Stimulated activated CD4-positive, alpha-beta T cell treated with anti-CD3 and anti-CD28 coated beads, Interleukin-2, amount 100 ng/mL, for 4 hours (primary cell): ENCODE measurements around the gene EP300.
A peak's percentile ranks its signal among the peaks of the same experiment; 100 is the strongest.
"Not testable (repeated sequence)": the region's sequence is repeated elsewhere in the genome, so short reads cannot be mapped to it uniquely, and the experiment has no call there.

Experiments used
- DNase-seq: peaks from one replicate; pipeline ENCODE4 v3.0.0-alpha.2; 2020; ENCODE audit warnings: low read depth

The EP300 gene

DNA sequence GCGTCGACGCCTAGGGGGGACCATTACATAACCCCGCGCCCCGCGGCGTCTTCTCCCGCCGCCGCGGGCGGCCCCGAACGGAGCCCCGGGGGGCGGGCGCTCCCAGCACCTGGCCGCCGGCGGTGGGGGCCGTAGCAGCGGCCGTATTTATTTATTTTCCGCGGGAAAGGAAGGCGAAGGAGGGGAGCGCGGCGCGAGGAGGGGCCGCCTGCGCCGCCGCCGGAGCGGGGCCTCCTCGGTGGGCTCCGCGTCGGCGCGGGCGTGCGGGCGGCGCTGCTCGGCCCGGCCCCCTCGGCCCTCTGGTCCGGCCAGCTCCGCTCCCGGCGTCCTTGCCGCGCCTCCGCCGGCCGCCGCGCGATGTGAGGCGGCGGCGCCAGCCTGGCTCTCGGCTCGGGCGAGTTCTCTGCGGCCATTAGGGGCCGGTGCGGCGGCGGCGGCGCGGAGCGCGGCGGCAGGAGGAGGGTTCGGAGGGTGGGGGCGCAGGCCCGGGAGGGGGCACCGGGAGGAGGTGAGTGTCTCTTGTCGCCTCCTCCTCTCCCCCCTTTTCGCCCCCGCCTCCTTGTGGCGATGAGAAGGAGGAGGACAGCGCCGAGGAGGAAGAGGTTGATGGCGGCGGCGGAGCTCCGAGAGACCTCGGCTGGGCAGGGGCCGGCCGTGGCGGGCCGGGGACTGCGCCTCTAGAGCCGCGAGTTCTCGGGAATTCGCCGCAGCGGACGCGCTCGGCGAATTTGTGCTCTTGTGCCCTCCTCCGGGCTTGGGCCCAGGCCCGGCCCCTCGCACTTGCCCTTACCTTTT, at the start of gene EP300:
TSS of gene EP300 (plus strand) at position 570 of the 795 bp plus-strand sequence. CDS start 413 bp downstream, outside the sequence.
- DNase-seq, result peak; percentile 83

DNA sequence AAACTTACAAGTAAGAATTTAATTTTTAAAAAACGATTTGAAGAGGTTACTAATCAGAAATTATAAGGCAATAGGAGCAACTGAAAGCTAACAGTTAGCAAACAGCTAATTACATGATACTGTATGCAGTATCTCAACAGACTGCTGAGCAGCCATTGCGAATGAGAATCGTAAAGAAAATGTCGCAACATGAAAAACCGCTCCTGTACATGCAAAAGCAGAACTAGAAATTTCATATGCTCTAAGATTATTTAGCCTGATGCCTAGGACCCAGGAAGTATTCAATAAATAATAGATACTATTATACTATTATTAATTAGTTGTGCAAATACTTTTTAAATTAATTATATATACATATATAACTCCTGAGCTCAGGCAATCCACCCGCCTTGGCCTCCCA, 48.7 kb upstream of the EP300 start:
- DNase-seq, result no peak

DNA sequence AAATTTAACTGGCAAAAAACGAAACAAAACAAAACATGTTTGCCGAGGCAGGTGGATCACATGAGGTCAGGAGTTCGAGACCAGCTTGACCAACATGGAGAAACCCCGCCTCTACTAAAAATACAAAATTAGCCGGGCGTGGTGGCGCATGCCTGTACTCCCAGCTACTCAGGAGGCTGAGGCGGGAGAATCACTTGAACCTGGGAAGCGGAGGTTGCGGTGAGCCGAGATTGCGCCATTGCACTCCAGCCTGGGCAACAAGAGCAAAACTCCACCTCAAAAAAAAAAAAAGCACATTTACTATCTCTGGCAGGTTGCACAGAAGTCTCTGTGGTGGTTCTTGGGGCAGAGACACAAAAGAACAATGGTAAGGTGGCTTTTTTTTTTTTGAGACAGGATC, 46.8 kb upstream of the EP300 start:
- DNase-seq, result not testable (repeated sequence)

DNA sequence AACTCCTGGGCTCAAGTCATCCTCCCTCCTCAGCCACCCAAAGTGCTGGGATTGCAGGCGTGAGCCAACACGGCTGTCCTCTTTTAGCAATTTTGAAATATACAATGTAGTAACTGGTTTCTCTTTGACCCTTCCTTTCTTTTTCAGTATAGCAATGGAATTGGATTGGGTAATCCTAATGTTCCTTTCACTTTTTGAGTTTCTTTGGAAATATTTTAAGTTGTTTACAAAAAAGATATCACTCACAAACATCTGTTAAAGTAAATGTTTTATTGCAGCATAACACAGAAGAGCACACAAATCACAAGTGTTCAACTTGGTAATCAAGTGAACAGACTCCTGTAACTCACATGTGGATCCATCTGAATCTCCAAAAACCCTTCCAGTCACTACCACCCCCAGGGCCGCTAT, 44.6 kb upstream of the EP300 start:
- no peak for DNase-seq

DNA sequence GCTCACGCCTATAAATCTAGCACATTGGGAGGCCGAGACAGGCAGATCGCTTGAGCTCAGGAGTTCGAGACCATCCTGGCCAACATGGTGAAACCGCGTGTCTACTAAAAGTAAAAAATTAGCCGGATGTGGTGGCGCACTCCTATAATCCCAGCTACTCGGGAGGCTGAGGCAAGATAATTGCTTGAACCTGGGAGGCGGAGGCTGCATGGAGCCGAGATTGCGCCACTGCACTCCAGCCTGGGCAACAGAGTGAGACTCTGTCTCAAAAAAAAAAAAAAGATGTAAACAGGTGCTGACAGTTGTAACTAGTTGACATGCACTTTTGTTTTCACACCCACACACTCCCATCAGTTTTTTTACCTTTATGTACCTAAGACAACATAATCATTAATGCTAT, 44.0 kb upstream of the EP300 start:
- not testable (repeated sequence) for DNase-seq

DNA sequence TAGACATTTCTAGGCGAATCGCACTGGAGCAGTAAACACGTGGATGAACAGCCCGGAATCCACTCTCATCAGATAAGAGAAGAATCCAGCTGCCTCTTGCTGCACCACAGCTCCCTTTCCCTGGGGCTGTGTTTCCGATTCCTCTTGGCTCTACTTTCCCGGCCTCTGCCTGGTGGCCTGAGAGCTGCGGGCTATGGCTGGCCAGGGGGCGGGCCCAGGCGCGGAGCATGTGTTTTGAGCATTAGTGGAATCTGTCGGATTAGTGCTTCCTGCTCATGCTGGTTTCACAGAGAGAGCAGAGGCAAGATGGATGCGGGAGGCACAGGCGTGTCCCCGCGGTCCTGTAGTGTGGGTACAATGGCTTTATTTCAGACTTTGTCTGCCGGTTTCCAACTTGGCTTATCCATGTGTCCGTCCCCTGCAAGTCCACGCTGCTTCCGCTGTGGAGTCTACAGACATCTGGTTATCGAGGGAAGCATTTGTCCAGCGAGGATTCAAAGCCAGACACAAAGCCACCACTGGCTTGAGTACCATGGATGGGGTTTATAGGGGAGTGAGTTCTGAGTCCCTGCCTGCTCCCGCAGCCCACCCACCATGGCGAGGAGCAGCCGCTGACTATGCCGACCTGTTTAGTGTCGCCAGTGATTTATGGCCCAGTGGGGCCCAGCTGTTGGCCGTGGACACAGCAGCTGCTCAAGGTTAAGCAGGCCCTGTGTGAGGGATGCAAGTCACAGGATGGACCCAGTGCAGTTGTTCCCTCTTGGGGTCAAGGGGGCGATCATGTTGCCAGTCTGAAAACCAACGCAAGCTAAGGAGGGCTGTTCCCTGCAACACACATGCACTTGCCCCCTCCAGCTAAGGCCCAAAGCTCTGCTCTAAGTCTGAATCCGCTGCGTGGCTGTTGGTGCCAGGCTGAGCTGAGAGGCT, 43.3 kb upstream of the EP300 start:
- no peak for DNase-seq

DNA sequence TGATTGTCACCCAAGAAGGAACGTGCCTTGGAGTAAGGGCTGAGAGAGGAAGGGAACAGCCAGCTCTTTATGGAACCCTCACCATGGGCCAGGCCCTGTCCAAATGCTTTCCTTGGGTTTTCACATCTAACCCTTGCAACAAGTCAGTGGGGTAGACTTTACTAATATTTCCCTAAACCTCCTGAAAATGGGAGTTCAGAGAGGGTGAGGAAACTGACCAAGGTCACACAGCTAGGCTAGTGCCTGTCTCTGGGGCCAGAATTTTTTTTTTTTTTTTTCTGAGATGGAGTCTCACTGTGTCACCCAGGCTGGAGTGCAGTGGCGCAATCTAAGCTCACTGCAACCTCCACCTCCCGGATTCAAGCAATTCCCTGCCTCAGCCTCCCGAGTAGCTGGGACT, 42.6 kb upstream of the EP300 start:
- not testable (repeated sequence) for DNase-seq

DNA sequence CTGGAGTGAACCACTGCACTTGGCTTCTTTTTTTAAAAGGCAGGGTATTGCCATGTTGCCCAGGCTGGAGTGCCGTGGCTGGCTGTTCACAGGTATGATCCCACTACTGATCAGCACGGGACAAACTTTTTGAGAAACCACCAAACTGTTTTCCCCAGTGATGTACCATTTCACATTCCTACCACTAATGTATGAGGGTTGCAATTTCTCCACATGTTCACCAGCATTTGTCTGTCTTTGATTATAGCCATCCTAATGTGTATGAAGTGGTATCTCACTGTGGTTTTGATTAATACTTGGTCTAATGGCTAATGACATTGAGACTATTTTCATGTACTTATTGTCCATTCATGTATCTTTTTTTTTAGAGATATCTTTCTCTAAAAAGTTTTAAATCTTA, 41.5 kb upstream of the EP300 start:
- DNase-seq, result no peak

DNA sequence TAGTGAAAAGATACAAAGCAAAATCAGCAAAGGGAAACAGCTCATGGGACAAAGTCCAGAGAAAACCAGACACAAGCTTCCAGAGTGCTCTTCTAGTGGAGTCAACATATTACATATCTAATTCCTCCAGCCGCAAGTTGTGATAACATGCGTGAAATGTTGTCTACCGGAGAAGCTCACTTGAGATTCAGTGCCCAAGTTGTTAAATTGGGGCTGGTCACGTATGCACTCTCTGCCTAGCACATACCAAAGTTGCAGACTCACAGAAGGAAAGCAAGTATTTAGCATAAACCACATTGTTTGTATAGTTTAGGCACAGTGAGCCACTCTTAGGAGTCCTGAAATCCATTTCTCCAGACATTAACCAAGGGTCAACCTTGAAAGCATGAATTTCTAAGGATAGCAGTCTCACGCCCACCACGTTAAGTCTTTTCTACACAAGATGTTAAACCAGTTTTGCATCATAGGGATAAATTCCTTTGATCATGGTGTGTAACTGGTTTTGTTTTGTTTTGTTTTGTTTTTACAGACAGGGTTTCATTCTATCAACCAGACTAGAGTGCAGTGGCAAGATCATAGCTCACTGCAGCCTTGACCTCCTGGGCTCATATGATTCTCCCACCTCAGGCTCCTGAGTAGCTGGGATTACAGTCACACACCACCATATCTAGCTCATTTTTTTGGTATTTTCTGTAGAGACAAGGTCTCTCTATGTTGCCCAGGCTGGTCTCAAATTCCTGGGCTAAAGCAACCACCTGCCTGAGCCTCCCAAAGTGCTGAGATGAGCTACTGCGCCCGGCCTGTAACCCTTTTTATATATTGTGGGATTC, 39.5 kb upstream of the EP300 start:
- DNase-seq, result no peak

DNA sequence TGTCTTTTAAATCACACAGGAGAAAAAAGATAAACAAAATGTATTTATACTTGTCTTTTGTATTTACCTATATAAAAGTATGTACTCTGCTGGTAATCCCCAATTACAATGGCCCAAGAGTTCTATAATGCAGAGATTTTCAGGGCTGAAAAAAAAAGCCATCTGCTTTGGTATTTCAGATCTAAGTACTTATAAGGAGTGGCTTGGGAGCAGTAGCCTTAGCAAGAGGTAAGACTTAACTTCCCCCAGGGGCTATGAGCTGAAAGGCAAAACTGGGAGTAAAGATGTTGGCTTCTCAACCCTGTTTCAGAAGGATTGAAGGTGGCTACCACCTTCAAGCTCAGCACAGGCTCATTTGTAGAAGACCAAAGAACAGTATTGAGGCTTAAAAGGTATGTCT, 35.3 kb upstream of the EP300 start:
- no peak for DNase-seq

DNA sequence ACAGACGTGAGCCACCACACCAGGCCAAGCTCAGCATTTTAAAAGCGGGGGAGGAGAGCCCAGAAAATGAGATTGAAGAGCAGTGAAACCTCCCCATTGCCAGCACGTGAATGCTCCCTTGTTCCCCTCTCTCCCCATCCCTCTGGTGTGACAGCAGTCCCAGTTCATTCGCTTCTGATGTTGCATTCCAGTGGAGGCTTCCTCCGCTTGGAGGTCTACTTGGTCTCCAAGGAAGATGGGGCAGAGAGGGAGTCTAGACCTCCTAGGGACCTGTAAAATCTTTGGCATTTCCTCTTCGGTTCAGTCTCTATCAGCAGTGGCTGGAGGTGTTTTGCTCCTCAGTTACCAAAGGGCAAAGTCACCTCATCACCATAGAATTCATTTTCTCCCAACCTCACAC, 30.2 kb upstream of the EP300 start:
- DNase-seq, result no peak

DNA sequence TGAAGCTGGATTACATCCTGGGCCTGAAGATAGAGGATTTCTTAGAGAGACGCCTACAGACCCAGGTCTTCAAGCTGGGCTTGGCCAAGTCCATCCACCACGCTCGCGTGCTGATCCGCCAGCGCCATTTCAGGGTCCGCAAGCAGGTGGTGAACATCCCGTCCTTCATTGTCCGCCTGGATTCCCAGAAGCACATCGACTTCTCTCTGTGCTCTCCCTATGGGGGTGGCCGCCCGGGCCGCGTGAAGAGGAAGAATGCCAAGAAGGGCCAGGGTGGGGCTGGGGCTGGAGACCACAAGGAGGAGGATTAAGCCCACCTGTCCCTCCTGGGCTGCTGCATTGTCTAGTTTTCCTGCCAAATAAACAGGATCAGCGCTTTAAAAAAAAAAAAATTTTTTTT, 28.1 kb upstream of the EP300 start:
- not testable (repeated sequence) for DNase-seq

DNA sequence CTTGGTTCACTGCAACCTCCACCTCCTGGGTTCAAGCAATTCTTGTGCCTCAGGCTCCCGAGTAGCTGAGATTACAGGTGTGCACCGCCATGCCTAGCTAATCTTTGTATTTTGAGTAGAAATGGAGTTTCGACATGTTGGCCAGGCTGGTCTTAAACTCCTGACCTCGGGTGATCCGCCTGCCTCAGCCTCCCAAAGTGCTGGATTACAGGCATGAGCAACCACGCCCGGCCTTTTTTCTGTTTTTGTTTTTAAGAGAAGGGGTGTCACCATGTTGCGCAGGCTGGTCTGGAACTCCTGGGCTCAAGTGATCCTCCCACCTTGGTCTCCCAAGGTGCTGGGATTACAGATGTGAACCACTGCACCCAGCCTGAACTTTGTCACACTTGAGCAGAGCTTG, 26.1 kb upstream of the EP300 start:
- DNase-seq, result not testable (repeated sequence)

DNA sequence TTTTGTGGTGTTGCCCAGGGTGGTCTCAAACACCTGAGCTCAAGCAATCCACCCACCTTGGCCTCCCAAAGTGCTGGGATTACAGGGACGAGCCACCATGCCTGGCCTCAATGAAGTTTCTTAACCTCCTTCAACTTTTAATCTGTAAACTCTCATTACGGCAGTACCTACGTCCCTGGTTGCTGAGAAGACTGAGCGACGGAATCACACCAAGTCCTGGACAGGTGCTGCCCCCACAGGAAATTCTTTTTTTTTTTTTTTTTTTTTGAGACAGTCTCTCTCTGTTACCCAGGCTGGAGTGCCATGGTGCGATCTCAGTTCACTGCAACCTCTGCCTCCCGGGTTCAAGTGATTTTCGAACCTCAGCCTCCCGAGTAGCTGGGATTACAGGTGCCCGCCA, 24.4 kb upstream of the EP300 start:
- DNase-seq, result not testable (repeated sequence)

DNA sequence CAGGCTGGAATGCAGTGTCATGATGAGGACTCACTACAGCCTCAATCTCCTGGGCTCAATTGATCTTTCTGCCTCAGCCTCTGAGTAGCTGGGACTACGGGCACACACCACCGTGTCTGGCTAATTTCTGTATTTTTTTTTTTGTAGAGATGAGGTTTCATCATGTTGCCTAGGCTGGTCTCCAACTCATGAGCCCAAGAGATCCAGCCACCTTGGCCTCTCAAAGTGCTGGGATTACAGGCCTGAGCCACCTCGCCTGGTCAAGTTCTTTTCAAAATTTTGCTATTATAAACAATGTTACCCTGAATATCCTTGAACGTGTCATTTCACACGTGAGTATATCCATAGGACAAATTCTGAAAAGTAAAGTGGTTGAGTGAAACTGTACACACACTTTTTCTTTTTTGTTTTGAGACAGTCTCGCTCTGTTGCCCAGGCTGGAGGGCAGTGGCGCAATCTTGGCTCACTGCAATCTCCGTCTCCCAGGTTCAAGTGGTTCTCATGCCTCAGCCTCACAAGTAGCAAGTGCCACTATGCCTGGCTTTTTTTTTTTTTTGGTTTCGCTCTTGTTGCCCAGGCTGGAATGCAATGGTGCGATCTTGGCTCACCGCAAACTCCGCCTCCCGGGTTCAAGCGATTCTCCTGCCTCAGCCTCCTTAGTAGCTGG, 21.6 kb upstream of the EP300 start:
- DNase-seq, result no peak

DNA sequence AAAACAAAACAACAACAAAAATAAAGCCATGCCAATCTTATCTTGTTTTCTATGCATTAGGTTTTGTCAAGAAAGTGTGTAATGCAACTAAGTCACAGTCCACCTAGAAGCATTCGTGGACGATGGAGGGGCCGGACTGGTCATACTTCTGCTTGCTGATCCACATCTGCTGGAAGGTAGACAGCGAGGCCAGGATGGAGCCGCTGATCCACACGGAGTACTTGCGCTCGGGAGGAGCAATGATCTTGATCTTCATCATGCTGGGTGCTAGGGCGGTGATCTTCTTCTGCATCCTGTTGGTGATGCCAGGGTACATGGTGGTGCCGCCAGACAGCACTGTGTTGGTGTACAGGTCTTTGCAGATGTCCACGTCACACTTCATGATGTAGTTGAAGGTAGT, 18.3 kb upstream of the EP300 start:
- no peak for DNase-seq

DNA sequence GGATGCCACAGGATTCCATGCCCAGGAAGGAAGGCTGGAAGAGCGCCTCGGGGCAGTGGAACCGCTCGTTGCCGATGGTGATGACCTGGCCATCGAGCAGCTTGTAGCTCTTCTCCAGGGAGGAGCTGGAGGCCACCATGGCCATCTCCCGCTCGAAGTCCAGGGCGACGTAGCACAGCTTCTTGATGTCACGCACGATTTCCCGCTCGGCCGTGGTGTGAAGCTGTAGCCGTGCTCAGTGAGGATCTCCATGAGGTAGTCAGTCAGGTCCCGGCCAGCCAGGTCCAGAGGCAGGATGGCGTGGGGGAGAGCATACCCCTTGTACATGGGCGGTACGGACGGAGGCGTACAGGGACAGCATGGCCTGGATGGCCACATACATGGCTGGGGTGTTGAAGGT, 17.9 kb upstream of the EP300 start:
- no peak for DNase-seq

DNA sequence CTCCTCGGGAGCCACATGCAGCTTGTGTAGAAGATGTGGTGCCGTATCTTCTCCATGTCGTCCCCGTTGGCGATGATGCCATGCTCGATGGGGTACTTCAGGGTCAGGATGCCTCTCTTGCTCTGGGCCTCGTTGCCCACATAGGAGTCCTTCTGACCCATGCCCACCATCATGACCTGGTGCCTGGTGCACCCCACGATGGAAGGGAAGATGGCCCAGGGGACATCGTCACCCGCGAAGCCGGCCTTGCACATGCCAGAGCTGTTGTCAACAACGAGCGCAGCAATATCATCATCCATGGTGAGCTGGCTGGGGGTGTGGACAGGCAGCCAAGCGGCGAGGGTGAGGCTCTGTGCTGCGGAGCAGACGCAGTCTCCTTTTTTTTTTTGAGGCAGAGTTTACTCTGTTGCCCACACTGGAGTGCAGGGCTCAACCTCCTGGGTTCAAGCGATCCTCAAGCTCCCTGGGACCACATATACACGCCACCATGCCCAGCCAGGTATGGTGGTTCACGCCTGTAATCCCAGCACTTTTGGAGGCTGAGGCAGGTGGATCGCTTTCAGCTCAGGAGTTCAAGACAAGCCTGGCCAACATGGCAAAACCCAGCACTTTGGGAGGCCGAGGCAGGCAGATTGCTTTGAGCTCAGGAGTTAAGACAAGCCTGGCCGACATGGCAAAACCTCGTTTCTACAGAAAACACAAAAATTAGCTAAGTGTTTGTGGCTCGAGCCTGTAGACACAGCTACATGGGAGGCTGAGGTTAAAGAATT, 17.3 kb upstream of the EP300 start:
- no peak for DNase-seq

DNA sequence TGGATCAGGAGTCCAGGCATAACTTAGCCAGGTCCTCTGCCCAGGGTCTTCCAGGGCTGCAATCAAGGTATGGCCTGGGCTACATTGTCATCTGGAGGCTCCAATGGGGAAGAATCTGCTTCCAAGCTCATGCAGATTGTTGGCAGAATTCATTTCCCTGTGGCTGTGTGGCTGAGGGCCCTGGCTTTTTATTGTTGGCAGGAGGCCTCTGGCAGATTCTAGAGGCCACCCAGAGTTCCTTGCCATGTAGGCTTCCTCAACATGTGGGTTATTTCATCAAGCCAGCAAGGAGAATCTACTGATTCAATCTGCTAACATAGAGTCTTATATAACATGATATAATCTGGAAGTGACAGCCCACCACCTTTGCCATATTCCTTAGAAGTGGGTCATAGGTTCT, 16.4 kb upstream of the EP300 start:
- DNase-seq, result no peak

DNA sequence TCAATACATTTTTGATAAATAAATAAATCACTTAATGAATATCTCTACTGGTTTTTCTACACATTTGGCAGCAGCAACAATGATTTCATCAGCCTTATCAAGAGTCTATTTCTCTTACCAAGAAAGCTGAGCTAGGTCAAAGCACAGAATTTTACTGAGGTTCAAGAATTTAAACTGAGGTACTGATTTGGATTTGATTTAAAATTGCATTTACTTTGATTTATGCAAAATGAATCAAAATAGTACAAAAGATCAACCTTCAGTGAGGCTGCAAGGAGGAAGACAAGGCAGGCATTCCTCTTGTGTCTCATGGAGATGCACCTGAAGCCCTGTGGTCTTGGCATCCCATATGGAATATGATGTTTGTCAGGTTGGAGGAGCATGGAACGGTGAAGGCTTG, 15.5 kb upstream of the EP300 start:
- DNase-seq, result no peak

DNA sequence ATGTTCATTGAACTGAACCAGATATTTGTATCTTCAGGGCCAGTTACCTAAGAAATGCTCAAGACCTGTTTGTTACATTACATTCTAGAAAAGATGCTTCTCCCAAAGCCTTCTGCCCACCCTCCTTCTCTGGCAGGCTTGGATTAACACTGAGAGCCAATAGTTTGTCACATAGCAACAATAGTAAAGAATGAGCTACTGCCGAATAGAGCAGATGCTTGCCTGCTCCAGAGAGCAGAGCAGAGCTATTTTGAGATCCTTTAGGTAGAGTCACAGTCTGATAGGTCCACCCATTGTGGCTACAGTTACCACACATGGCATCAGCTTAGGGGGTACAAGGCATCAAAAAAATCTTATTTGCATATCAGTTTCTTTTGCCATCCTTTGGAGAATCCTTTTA, 13.5 kb upstream of the EP300 start:
- no peak for DNase-seq
